ENCODE measurements around the gene DOCK9.

DNA sequence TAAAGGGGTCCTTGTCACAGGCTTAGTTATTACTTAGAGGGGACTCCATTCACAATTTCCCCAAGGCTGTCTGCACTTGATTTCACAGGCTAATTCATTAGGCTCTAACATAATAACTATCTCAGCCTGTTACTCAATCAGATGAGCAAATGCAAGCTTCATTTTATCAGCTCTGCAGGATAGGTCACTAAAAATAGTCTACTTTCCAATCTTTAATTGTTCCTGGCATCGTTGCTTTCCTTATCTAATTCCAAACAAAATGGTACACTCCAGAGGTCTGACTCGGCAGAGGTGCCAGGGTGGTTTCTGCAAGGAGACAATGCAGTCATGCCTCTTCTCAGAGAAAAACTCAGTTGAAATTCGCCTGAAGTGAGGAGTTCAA is 155.6 kb downstream of the DOCK9 start:
- TF ChIP-seq, protein P1, sequence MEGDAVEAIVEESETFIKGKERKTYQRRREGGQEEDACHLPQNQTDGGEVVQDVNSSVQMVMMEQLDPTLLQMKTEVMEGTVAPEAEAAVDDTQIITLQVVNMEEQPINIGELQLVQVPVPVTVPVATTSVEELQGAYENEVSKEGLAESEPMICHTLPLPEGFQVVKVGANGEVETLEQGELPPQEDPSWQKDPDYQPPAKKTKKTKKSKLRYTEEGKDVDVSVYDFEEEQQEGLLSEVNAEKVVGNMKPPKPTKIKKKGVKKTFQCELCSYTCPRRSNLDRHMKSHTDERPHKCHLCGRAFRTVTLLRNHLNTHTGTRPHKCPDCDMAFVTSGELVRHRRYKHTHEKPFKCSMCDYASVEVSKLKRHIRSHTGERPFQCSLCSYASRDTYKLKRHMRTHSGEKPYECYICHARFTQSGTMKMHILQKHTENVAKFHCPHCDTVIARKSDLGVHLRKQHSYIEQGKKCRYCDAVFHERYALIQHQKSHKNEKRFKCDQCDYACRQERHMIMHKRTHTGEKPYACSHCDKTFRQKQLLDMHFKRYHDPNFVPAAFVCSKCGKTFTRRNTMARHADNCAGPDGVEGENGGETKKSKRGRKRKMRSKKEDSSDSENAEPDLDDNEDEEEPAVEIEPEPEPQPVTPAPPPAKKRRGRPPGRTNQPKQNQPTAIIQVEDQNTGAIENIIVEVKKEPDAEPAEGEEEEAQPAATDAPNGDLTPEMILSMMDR (IDR thresholded peaks at IDR 0.05; ENCODE audit: low read length), result no peak
- TF ChIP-seq EZH2 (optimal IDR thresholded peaks at IDR 0.05; ENCODE audit: low read depth, low read length) (no peak), EZH2phosphoT487 (IDR thresholded peaks at IDR 0.05; ENCODE audit: low read length) (no peak)
